Measurements from ENCODE around the gene TKFC.
"Not testable (repeated sequence)": the region's sequence is repeated elsewhere in the genome, so short reads cannot be mapped to it uniquely, and the experiment has no call there.

Gene TKFC

GRCh38 chr11:61359516-61359915, 26.5 kb downstream of the TKFC start:
- no peak for DNase-seq
- intact Hi-C loops (cut with DNase I) = no loop called here

- peak in 2 of 42 donors; percentile 11 to 42 for DNase-seq
- intact Hi-C loops (cut with DNase I) = no loop called here
Observed at GRCh38 chr11:61361237-61361740, 28.3 kb downstream of the TKFC start.

- intact Hi-C loops (cut with DNase I) = loop anchor here (1.0 kb wide), 1 partner anchor 29 kb away; the partner anchor contains the start of genes DDB1 and TKFC
- peak; percentile 88 to 98 (median 94) for DNase-seq
Observed at GRCh38 chr11:61361741-61362541, 28.9 kb downstream of the TKFC start, which contains the start of the genes CYB561A3 and TMEM138. Gene CYB561A3, minus strand, starts transcription at chr11:61361882. Its CDS starts 5,169 bp downstream, at chr11:61356713. Gene TMEM138, plus strand, starts transcription at chr11:61362374. Its CDS starts 2,017 bp downstream, at chr11:61364391.

GRCh38 chr11:61362542-61362875, 29.5 kb downstream of the TKFC start:
- intact Hi-C loops (cut with DNase I) = loop anchor here (1.0 kb wide), 1 partner anchor 29 kb away; the partner anchor contains the start of genes DDB1 and TKFC

GRCh38 chr11:61364012-61364675, 31.1 kb downstream of the TKFC start:
- intact Hi-C loops (cut with DNase I) = no loop called here
- DNase-seq = no peak

More at GRCh38 chr11:61362542-61362875, 29.5 kb downstream of the TKFC start:
- DNase-seq = peak in 15 of 42 donors; percentile 3 to 45 (median 14)

GRCh38 chr11:61367406-61367805, 34.4 kb downstream of the TKFC start:
- no peak for DNase-seq
- intact Hi-C loops (cut with DNase I) = no loop called here

- DNase-seq = no peak
- intact Hi-C loops (cut with DNase I) = no loop called here
Observed at GRCh38 chr11:61368646-61369045, 35.6 kb downstream of the TKFC start.

GRCh38 chr11:61369372-61370348, 36.6 kb downstream of the TKFC start:
- intact Hi-C loops (cut with DNase I) = no loop called here
- no peak for DNase-seq

- intact Hi-C loops (cut with DNase I) = no loop called here
Observed at GRCh38 chr11:61370349-61371005, 37.4 kb downstream of the TKFC start.

GRCh38 chr11:61372659-61373420, 39.8 kb downstream of the TKFC start:
- no peak for DNase-seq
- intact Hi-C loops (cut with DNase I) = no loop called here

More at GRCh38 chr11:61370349-61371005, 37.4 kb downstream of the TKFC start:
- DNase-seq = no peak

GRCh38 chr11:61375761-61376108, 42.7 kb downstream of the TKFC start:
- DNase-seq = no peak
- intact Hi-C loops (cut with DNase I) = no loop called here

- intact Hi-C loops (cut with DNase I) = no loop called here
- no peak for DNase-seq
Observed at GRCh38 chr11:61377461-61378160, 44.6 kb downstream of the TKFC start.

- intact Hi-C loops (cut with DNase I) = no loop called here
Observed at GRCh38 chr11:61378713-61379313, 45.8 kb downstream of the TKFC start.

GRCh38 chr11:61380884-61381283, 47.9 kb downstream of the TKFC start:
- intact Hi-C loops (cut with DNase I) = loop anchor here (5.0 kb wide), 1 partner anchor 44 kb away; no protein-coding TSS in a partner anchor
- DNase-seq = no peak

More at GRCh38 chr11:61378713-61379313, 45.8 kb downstream of the TKFC start:
- DNase-seq = no peak

- DNase-seq = not testable (repeated sequence)
- intact Hi-C loops (cut with DNase I) = loop anchor here (5.0 kb wide), 1 partner anchor 47 kb away; no protein-coding TSS in a partner anchor
Observed at GRCh38 chr11:61383859-61384258, 50.8 kb downstream of the TKFC start.

Measured in head of caudate nucleus (tissue), 42 donors.